Thyroid gland (tissue), 4 donors: ENCODE measurements around the gene ADCYAP1R1. TPM values are rescaled to one million over a fixed set of nuclear protein-coding genes. Genes with fewer than 3 reads are reported as not detected.

Experiments used
- DNase-seq, 2 donors: peaks; one replicate each; pipeline ENCODE4 v3.0.0-alpha.2; 2019
- H3K27ac ChIP-seq, 3 donors: fragments of 200-600 bp; sonication (generic); 1 replicate in 2 of 3; 2 replicates in 1 of 3; pipeline ENCODE4 v1.5.1; 2016 to 2019; ENCODE audit warnings: mild to moderate bottlenecking in 1 of 3, moderate library complexity in 1 of 3
- H3K27me3 ChIP-seq: fragments of 200-600 bp; sonication (generic); one replicate; pipeline ENCODE4 v1.5.1; 2019
- H3K36me3 ChIP-seq, 2 donors: fragments of 200-600 bp; sonication (generic); one replicate each; pipeline ENCODE4 v1.5.1; 2016 to 2019
- H3K4me1 ChIP-seq, 2 donors: fragments of 200-600 bp; sonication (generic); one replicate each; pipeline ENCODE4 v1.5.1; 2017 to 2019
- H3K4me3 ChIP-seq, 3 donors: fragments of 200-600 bp; sonication (generic); replicated peaks in 1 of 3; 1 replicate in 2 of 3; 2 replicates in 1 of 3; pipeline ENCODE4 v1.5.1; 2016; ENCODE audit warnings: mild to moderate bottlenecking in 1 of 3
- H3K9me3 ChIP-seq: fragments of 200-600 bp; sonication (generic); one replicate; pipeline ENCODE4 v1.5.1; 2017
- CTCF ChIP-seq, 6 experiments: fragments of 200-600 bp in 3 of 6; fragments of 450-650 bp in 3 of 6; sonication (generic) in 3 of 6; IDR thresholded peaks; one replicate each; pipeline ENCODE4 v1.5.1; 2016 to 2019; ENCODE audit warnings: antibody characterized with exemption in 6 of 6, mild to moderate bottlenecking in 2 of 6, inconsistent platforms in 1 of 6, moderate library complexity in 1 of 6
- POLR2A ChIP-seq, 2 donors: fragments of 450-650 bp; IDR thresholded peaks; one replicate each; pipeline ENCODE4 v1.6.1; 2017; ENCODE audit warnings: antibody characterized with exemption in 2 of 2, mild to moderate bottlenecking in 2 of 2, moderate library complexity in 1 of 2
- WGBS, 2 donors: methylation state at CpG; one replicate each; pipeline ENCODE4 v1.1.5; 2017; 5-methylcytosine and 5-hydroxymethylcytosine counted together
- intact Hi-C: fragments of 100-400 bp; cut with DNase I; formaldehyde crosslinking; loops from one replicate; pipeline ENCODE4 v1.15.1; 2023
- total RNA-seq, 4 donors: library from RNA; depleted of rRNA; stranded (reverse); fragments of >200 nt; gene quantifications; one replicate each; pipeline ENCODE4 v1.2.3, GENCODE V29; 2016

The ADCYAP1R1 gene
- total RNA-seq, 4 donors from 2014 or later = 0.27 to 4.6 (median 2.5) TPM

GRCh38 chr7:31020161-31020560, 31.9 kb upstream of the ADCYAP1R1 start:
- Histone ChIP-seq H3K27ac (no peak overlapping the region), H3K36me3 (no peaks in the 10 kb centered on the region), H3K9me3 (no peaks in the 10 kb centered on the region), H3K27me3 (no peaks in the 10 kb centered on the region), H3K4me1 (no peaks in the 10 kb centered on the region), H3K4me3 (no peak overlapping the region)
- TF ChIP-seq CTCF (IDR thresholded peaks at IDR 0.05) = no peak
- WGBS, 2 donors = 67 to 77% methylated on average over 3 of the region's 3 CpGs
- intact Hi-C loops = no loop called here
- no peak for DNase-seq

GRCh38 chr7:31020652-31021051, 31.5 kb upstream of the ADCYAP1R1 start:
- no peak overlapping the region for H3K4me3 ChIP-seq
- no peaks in the 10 kb centered on the region for H3K9me3 ChIP-seq
- H3K27ac ChIP-seq = no peak overlapping the region
- DNase-seq = no peak
- intact Hi-C loops = no loop called here
- H3K27me3 ChIP-seq = no peaks in the 10 kb centered on the region
- TF ChIP-seq POLR2A (IDR thresholded peaks at IDR 0.05) (no peak), CTCF (IDR thresholded peaks at IDR 0.05) (no peak)
- no peaks in the 10 kb centered on the region for H3K4me1 ChIP-seq
- 70 to 80% methylated on average over 3 of the region's 3 CpGs for WGBS, 2 donors
- H3K36me3 ChIP-seq = no peaks in the 10 kb centered on the region

- H3K9me3 ChIP-seq = no peaks in the 10 kb centered on the region
- no peak for TF ChIP-seq CTCF (IDR thresholded peaks at IDR 0.05)
- TF ChIP-seq POLR2A (IDR thresholded peaks at IDR 0.05) = no peak
- intact Hi-C loops = no loop called here
- no peak overlapping the region for H3K27ac ChIP-seq
- 94 to 95% methylated on average over 4 of the region's 4 CpGs for WGBS, 2 donors
- no peaks in the 10 kb centered on the region for H3K4me1 ChIP-seq
- H3K4me3 ChIP-seq = no peak overlapping the region
- DNase-seq = no peak
- H3K27me3 ChIP-seq = no peaks in the 10 kb centered on the region
- no peaks in the 10 kb centered on the region for H3K36me3 ChIP-seq
Measured at GRCh38 chr7:31022117-31022516, 30.0 kb upstream of the ADCYAP1R1 start.

- Histone ChIP-seq H3K9me3 (no peaks in the 10 kb centered on the region), H3K4me1 (no peaks in the 10 kb centered on the region), H3K4me3 (no peak overlapping the region), H3K36me3 (no peaks in the 10 kb centered on the region), H3K27me3 (no peaks in the 10 kb centered on the region), H3K27ac (no peak overlapping the region)
- DNase-seq = no peak
- intact Hi-C loops = no loop called here
- WGBS, 2 donors = 84 to 93% methylated on average over 3 of the region's 3 CpGs
- TF ChIP-seq POLR2A (IDR thresholded peaks at IDR 0.05) (no peak), CTCF (IDR thresholded peaks at IDR 0.05) (no peak)
Measured at GRCh38 chr7:31022726-31023125, 29.4 kb upstream of the ADCYAP1R1 start.

- Histone ChIP-seq H3K36me3 (no peaks in the 10 kb centered on the region), H3K27ac (no peak overlapping the region), H3K4me3 (no peak overlapping the region), H3K4me1 (no peaks in the 10 kb centered on the region), H3K9me3 (no peaks in the 10 kb centered on the region), H3K27me3 (no peaks in the 10 kb centered on the region)
- WGBS, 2 donors = 90 to 94% methylated on average over 5 of the region's 5 CpGs
- no peak for DNase-seq
- intact Hi-C loops = no loop called here
- TF ChIP-seq CTCF (IDR thresholded peaks at IDR 0.05) = no peak
Measured at GRCh38 chr7:31023877-31024276, 28.2 kb upstream of the ADCYAP1R1 start.
